GM12878 (cell line): ENCODE measurements around the gene MTSS2. TPM values are rescaled to one million over a fixed set of nuclear protein-coding genes. Genes with fewer than 3 reads are reported as not detected.

ENCODE experiments used
- ATAC-seq: fragments of 200-7000 bp; cut with Tn5 transposase; 3 replicates; pipeline ENCODE4 v1.9.1; 2020; ENCODE audit warnings: mild to moderate bottlenecking, moderate library complexity
- BruUV-seq: library from RNA; stranded (reverse); fragments of 400-500 nt; replicated peaks from 2 replicates; lab custom pipeline; 2021; lab: Mats Ljungman, UMichigan
- CTCF ChIA-PET: fragments of 300-600 bp; sonication (Branson Sonifier 250); formaldehyde crosslinking; extraction: SDS; loops from one replicate; lab custom pipeline; 2021; ENCODE audit warnings: inconsistent platforms; lab: Yijun Ruan, JAX
- POLR2A ChIA-PET: fragments of 350-600 bp; formaldehyde crosslinking; extraction: SDS; loops from one replicate; lab custom pipeline; 2021; ENCODE audit warnings: inconsistent platforms; lab: Charles Lee
- RAD21 ChIA-PET: fragments of 300-600 bp; sonication (Branson Sonifier 250); formaldehyde crosslinking; loops from one replicate; lab custom pipeline; 2023; ENCODE audit warnings: antibody characterized with exemption; ENCODE audit not compliant: unreplicated experiment; lab: Charles Lee
- SMC1A ChIA-PET: fragments of 300-600 bp; sonication (Branson Sonifier 250); formaldehyde crosslinking; loops from one replicate; lab custom pipeline; 2023; ENCODE audit not compliant: unreplicated experiment, uncharacterized antibody; lab: Charles Lee
- DNase-seq: peaks from one replicate; pipeline ENCODE4 v3.0.0-alpha.2; 2011; ENCODE audit warnings: low read depth, low spot score
- FAIRE-seq: peaks from 3 replicates; lab custom pipeline; 2011; peaks lifted over from hg19 to GRCh38; lab: Jason Lieb, UNC
- H2AFZ ChIP-seq: 2 replicates; pipeline ENCODE4 v1.6.0; 2011; ENCODE audit warnings: low read depth, low read length, control low read depth; ENCODE audit not compliant: control insufficient read depth
- H3K27ac ChIP-seq: 2 replicates; pipeline ENCODE4 v1.5.1; 2011; ENCODE audit warnings: control low read depth; ENCODE audit not compliant: control insufficient read depth, insufficient read depth
- H3K27me3 ChIP-seq, 2 experiments: replicated peaks in 1 of 2; 2 replicates each; pipeline versions ENCODE4 v1.6.0 to v1.6.1; 2011; ENCODE audit warnings: low read length in 1 of 2; ENCODE audit not compliant: control insufficient read depth in 2 of 2, insufficient read depth in 2 of 2
- H3K36me3 ChIP-seq, 2 experiments: 2 replicates each; pipeline ENCODE4 v1.5.1; 2011; ENCODE audit warnings: low read length in 1 of 2; ENCODE audit not compliant: control insufficient read depth in 2 of 2, insufficient read depth in 2 of 2
- H3K4me1 ChIP-seq: 2 replicates; pipeline ENCODE4 v1.6.1; 2011; ENCODE audit warnings: mild to moderate bottlenecking, low read length, moderate library complexity, mixed read lengths; ENCODE audit not compliant: control insufficient read depth, insufficient read depth
- H3K4me2 ChIP-seq: 2 replicates; pipeline ENCODE4 v1.6.0; 2011; ENCODE audit warnings: control low read depth; ENCODE audit not compliant: control insufficient read depth, insufficient read depth
- H3K4me3 ChIP-seq: fragments of 200-600 bp; sonication (generic); 2 replicates; pipeline ENCODE4 v1.5.1; 2016
- H3K79me2 ChIP-seq: 2 replicates; pipeline ENCODE4 v1.6.0; 2011; ENCODE audit warnings: low read length; ENCODE audit not compliant: control insufficient read depth, insufficient read depth
- H3K9ac ChIP-seq: 2 replicates; pipeline ENCODE4 v1.8.0; 2011; ENCODE audit warnings: low read length, control low read depth, mixed read lengths; ENCODE audit not compliant: control insufficient read depth, insufficient read depth
- H3K9me3 ChIP-seq: replicated peaks from 3 replicates; pipeline ENCODE4 v1.5.1; 2011; ENCODE audit warnings: mild to moderate bottlenecking, low read length; ENCODE audit not compliant: control insufficient read depth, insufficient read depth
- H4K20me1 ChIP-seq: 2 replicates; pipeline ENCODE4 v1.6.0; 2011; ENCODE audit not compliant: control insufficient read depth, insufficient read depth
- BMI1 ChIP-seq: fragments of 450-650 bp; IDR thresholded peaks from 2 replicates; pipeline ENCODE4 v1.6.1; 2016; ENCODE audit warnings: mild to moderate bottlenecking, moderate library complexity, borderline replicate concordance
- E2F4 ChIP-seq: IDR thresholded peaks from 2 replicates; pipeline ENCODE4 v1.6.1; 2012; ENCODE audit warnings: low read depth, low read length, improper control_type of control experiment
- MLLT1 ChIP-seq: fragments of 450-650 bp; IDR thresholded peaks from 2 replicates; pipeline ENCODE4 v1.6.1; 2016; ENCODE audit warnings: mild to moderate bottlenecking
- RELA ChIP-seq: fragments of 450-650 bp; IDR thresholded peaks from 2 replicates; pipeline ENCODE4 v1.8.0; 2014; ENCODE audit warnings: borderline replicate concordance; ENCODE audit not compliant: partially characterized antibody
- ZBTB40 ChIP-seq: fragments of 450-650 bp; IDR thresholded peaks from 2 replicates; pipeline ENCODE4 v1.6.1; 2016; ENCODE audit warnings: mild to moderate bottlenecking, moderate library complexity, borderline replicate concordance
- ZNF217 ChIP-seq: fragments of 450-650 bp; IDR thresholded peaks from 2 replicates; pipeline ENCODE4 v1.6.1; 2017; ENCODE audit warnings: antibody characterized with exemption, mild to moderate bottlenecking
- WGBS: methylation state at CpG from one replicate; pipeline ENCODE4 v1.1.6; 2016; ENCODE audit warnings: low lambda C conversion rate; ENCODE audit not compliant: insufficient replicate concordance, insufficient coverage; ENCODE audit errors: missing lambda C conversion rate; 5-methylcytosine and 5-hydroxymethylcytosine counted together
- in situ Hi-C: fragments of 300-500 bp; cut with MboI; formaldehyde crosslinking; loops from 9 replicates; pipeline ENCODE4 v1.14.3; 2018; ENCODE audit warnings: mixed read lengths
- intact Hi-C: fragments of 100-400 bp; cut with micrococcal nuclease; formaldehyde crosslinking; loops from one replicate; pipeline ENCODE4 v1.14.2; 2022; ENCODE audit not compliant: unreplicated experiment
- polyA plus RNA-seq, 11 experiments: library from polyadenylated mRNA; depleted of rRNA in 4 of 11; unstranded in 6 of 11; stranded (reverse) in 5 of 11; fragments of >200 nt; fragmentation: Nextera tagmentation in 4 of 11; fragmentation: Illumina TruSeq in 1 of 11; extraction: Ambion mirVana in 4 of 11; extraction: Trizol in 1 of 11; gene quantifications; 1 replicate in 1 of 11; 2 replicates in 10 of 11; pipeline versions ENCODE4 v1.2.1 to v1.2.3, GENCODE V29; 2011 to 2016; ENCODE audit warnings: inconsistent platforms in 2 of 11, missing spikeins in 2 of 11, low read depth in 1 of 11
- total RNA-seq, 4 experiments: library from RNA; depleted of rRNA in 3 of 4; stranded (reverse); fragments of >200 nt in 3 of 4; fragmentation: Illumina TruSeq in 1 of 4; extraction: Trizol in 1 of 4; gene quantifications; 2 replicates each; pipeline versions ENCODE4 v1.2.1 to v1.2.3, GENCODE V29; 2013 to 2021
- TF ChIP-seq, protein P1 (sequence below): fragments of 150-350 bp; IDR thresholded peaks from 2 replicates; pipeline ENCODE4 v1.6.1; 2014; ENCODE audit warnings: mild to moderate bottlenecking, low read depth, low read length

MTSS2 gene
- total and polyA plus RNA-seq, 10 of the 15 experiments (the other 5 are each of a cell fraction or from before 2014, with no cell fraction given) = under 0.01 to 0.51 (median 0.14) TPM; not detected in 4

DNA sequence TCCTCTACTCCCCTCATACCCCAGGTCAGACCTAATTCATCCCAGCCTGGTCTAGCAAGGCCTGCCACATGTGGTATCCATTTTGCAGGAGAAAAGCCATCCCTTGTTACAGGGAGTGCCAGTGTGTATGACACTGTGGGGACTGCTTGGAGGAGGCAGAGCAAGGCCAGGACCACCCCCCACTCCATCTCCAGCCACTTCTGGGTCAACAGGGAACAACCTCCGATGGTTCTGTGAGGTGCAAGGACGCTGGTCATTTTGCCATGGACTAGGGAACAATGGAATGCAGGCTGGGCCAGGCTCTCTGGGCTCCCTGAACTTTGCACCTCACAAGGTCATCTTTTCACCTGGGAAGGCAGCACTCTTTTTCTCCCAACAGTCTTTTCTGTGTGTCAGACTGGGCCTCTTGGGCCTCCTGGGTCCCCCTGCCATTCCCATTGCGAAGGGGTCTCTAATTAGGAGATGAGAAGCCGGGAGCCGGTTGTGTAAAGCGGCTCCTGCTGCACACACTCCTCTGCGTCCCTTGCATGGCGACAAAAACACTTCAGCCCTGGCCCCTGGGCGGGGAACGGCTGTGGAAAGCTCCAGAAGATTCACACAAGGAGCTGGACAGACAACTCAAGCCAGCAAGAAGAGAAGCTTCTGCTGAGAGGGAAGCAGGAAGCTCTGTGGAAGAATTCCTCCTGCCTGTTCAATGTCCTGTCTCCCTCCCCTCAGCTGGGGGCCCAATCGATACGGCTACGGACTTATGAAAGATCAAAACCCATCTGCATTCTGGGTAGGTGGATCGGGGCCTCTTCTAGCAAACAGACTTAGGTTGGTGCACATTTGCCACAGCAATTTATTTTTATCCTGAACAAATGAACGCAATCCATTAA is 38.5 kb upstream of the MTSS2 start:
- Histone ChIP-seq H3K9me3 (no peaks in the 10 kb centered on the region), H4K20me1 (no peaks in the 10 kb centered on the region), H3K9ac (no peak overlapping the region), H3K4me1 (no peaks in the 10 kb centered on the region), H3K36me3 (peaks cover 0 to 4% of the 10 kb centered on the region in 2 experiments; a peak in 3 of 4 replicates), H3K4me2 (no peak overlapping the region), H3K79me2 (no peaks in the 10 kb centered on the region), H3K27ac (no peak overlapping the region), H3K27me3 (no peaks in the 10 kb centered on the region), H3K4me3 (no peak overlapping the region), H2AFZ (no peak overlapping the region)
- FAIRE-seq (no peak), DNase-seq (no peak), ATAC-seq (no peak)
- BruUV-seq = no TSS peak
- TF ChIP-seq ZBTB40 (no peak), E2F4 (no peak), RELA (no peak), MLLT1 (no peak), ZNF217 (no peak), BMI1 (no peak)
- TF ChIP-seq, protein P1, sequence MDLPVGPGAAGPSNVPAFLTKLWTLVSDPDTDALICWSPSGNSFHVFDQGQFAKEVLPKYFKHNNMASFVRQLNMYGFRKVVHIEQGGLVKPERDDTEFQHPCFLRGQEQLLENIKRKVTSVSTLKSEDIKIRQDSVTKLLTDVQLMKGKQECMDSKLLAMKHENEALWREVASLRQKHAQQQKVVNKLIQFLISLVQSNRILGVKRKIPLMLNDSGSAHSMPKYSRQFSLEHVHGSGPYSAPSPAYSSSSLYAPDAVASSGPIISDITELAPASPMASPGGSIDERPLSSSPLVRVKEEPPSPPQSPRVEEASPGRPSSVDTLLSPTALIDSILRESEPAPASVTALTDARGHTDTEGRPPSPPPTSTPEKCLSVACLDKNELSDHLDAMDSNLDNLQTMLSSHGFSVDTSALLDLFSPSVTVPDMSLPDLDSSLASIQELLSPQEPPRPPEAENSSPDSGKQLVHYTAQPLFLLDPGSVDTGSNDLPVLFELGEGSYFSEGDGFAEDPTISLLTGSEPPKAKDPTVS = no peak
- WGBS = 91% methylated on average over 15 of the region's 15 CpGs
- RAD21 ChIA-PET = no interaction called here
- in situ Hi-C loops = no loop called here
- intact Hi-C loops = no loop called here
- POLR2A ChIA-PET = no interaction called here
- SMC1A ChIA-PET = no interaction called here
- CTCF ChIA-PET = interaction anchor here (2.5 kb wide), 1 partner anchor 47 kb away, joined by 7 read pairs; no protein-coding TSS in a partner anchor
